Loucy (cell line): Measurements from ENCODE around the gene GALNT9.

Experiments used
- H2AFZ ChIP-seq: fragments of 200-600 bp; sonication (generic); 2 replicates; pipeline ENCODE4 v1.6.0; 2016; ENCODE audit warnings: antibody characterized with exemption, mild to moderate bottlenecking, low read length, moderate library complexity
- H3F3A ChIP-seq: fragments of 200-600 bp; 2 replicates; pipeline ENCODE4 v1.6.0; 2016; ENCODE audit warnings: antibody characterized with exemption, low read depth, mild to moderate bottlenecking
- H3K27me3 ChIP-seq: fragments of 200-600 bp; sonication (generic); 2 replicates; pipeline ENCODE4 v1.6.1; 2014; ENCODE audit warnings: low read length, mild to moderate bottlenecking; ENCODE audit not compliant: insufficient read depth, poor library complexity, severe bottlenecking
- H3K36me3 ChIP-seq: fragments of 200-600 bp; sonication (generic); 2 replicates; pipeline ENCODE4 v1.6.1; 2016; ENCODE audit warnings: low read length; ENCODE audit not compliant: insufficient read depth
- H3K4me1 ChIP-seq: fragments of 200-600 bp; sonication (generic); 2 replicates; pipeline ENCODE4 v1.5.1; 2014; ENCODE audit warnings: low read length, mild to moderate bottlenecking; ENCODE audit not compliant: insufficient read depth, poor library complexity, severe bottlenecking
- H3K4me2 ChIP-seq: fragments of 200-600 bp; sonication (generic); 2 replicates; pipeline ENCODE4 v1.6.0; 2014; ENCODE audit warnings: antibody characterized with exemption, low read length, low read depth, mild to moderate bottlenecking; ENCODE audit not compliant: poor library complexity, severe bottlenecking
- H3K4me3 ChIP-seq: fragments of 200-600 bp; sonication (generic); 2 replicates; pipeline ENCODE4 v1.5.1; 2014; ENCODE audit warnings: low read length, mild to moderate bottlenecking, mixed read lengths; ENCODE audit not compliant: poor library complexity, severe bottlenecking
- H3K79me2 ChIP-seq: fragments of 200-600 bp; sonication (generic); 2 replicates; pipeline ENCODE4 v1.6.1; 2014; ENCODE audit warnings: low read length; ENCODE audit not compliant: insufficient read depth
- H3K9ac ChIP-seq: fragments of 200-600 bp; sonication (generic); 2 replicates; pipeline ENCODE4 v1.6.0; 2014; ENCODE audit warnings: mild to moderate bottlenecking, low read depth, low read length, moderate library complexity; ENCODE audit not compliant: poor library complexity, severe bottlenecking
- H3K9me2 ChIP-seq: fragments of 200-600 bp; sonication (generic); replicated peaks from 2 replicates; pipeline ENCODE4 v1.6.1; 2016; ENCODE audit warnings: low read depth, low read length, mixed read lengths
- H3K9me3 ChIP-seq: fragments of 200-600 bp; sonication (generic); 2 replicates; pipeline ENCODE4 v1.6.1; 2014; ENCODE audit warnings: mild to moderate bottlenecking, antibody characterized with exemption, low read length, low read depth; ENCODE audit not compliant: insufficient read depth
- H4K20me1 ChIP-seq: fragments of 200-600 bp; sonication (generic); 2 replicates; pipeline ENCODE4 v1.6.0; 2014; ENCODE audit warnings: antibody characterized with exemption, low read length, mild to moderate bottlenecking; ENCODE audit not compliant: insufficient read depth, poor library complexity, severe bottlenecking
- CTCF ChIP-seq: fragments of 200-600 bp; sonication (generic); conservative IDR thresholded peaks from 2 replicates; pipeline ENCODE4 v1.5.1; 2014; ENCODE audit warnings: mild to moderate bottlenecking, antibody characterized with exemption, low read length
- EZH2phosphoT487 ChIP-seq: fragments of 200-600 bp; IDR thresholded peaks from 2 replicates; pipeline ENCODE4 v1.6.1; 2018; ENCODE audit warnings: antibody characterized with exemption, mild to moderate bottlenecking, moderate library complexity, borderline replicate concordance

Gene GALNT9

GRCh38 chr12:132204793-132205270 is 124.6 kb downstream of the GALNT9 start:
- Histone ChIP-seq H3K9me2 (no peaks in the 10 kb centered on the region), H3K9me3 (no peaks in the 10 kb centered on the region), H3K79me2 (no peaks in the 10 kb centered on the region), H3K9ac (no peak overlapping the region), H4K20me1 (no peaks in the 10 kb centered on the region), H3K4me2 (no peak overlapping the region), H3K27me3 (no peaks in the 10 kb centered on the region), H3F3A (no peaks in the 10 kb centered on the region), H3K4me3 (no peak overlapping the region), H3K4me1 (no peaks in the 10 kb centered on the region), H3K36me3 (no peaks in the 10 kb centered on the region), H2AFZ (no peak overlapping the region)
- no peak for TF ChIP-seq EZH2phosphoT487
- no peak for TF ChIP-seq CTCF

GRCh38 chr12:132204063-132204792 is 125.2 kb downstream of the GALNT9 start:
- Histone ChIP-seq H3F3A (no peaks in the 10 kb centered on the region), H3K4me2 (no peak overlapping the region), H3K27me3 (no peaks in the 10 kb centered on the region), H3K4me3 (no peak overlapping the region), H3K9me3 (no peaks in the 10 kb centered on the region), H3K79me2 (no peaks in the 10 kb centered on the region), H3K4me1 (no peaks in the 10 kb centered on the region), H4K20me1 (no peaks in the 10 kb centered on the region), H2AFZ (no peak overlapping the region), H3K9me2 (no peaks in the 10 kb centered on the region), H3K9ac (no peak overlapping the region), H3K36me3 (no peaks in the 10 kb centered on the region)
- TF ChIP-seq CTCF: no peak

DNA sequence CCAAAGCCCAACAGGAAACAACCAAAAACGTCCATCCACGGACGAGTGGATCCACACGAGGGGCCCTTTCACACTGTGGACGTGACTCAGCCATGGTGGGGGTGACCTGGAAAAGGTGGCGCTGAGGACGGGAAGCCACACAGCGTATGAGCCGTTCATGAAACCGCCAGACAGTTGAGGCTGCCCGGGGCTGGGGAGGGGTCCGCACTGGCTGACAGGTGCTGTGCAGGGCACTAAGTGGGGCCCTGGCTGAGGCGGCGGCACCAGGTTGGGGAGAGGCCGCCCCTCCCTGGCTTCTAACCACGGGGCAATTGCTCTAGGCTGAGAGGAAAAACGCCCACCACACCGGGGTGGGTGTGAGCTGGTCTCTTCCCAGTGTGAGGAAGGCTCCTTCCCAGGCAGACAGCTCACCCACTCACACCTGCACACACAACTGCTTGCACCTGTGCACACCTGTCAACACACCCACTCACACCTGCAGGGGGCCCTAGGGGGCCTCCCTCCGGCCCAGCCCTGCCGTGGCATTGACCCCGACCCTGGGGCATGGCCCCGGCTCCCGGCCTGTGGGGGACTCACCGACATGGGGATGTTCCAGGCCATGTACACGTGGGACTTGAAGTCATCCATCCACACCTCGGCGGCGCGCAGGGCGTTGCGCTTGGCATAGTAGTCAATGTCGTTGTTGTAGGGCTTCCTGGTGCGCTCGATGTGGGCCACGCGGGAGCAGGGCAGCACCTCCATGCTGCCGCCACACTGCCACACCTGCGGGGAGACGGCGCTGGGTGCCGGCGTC is 126.3 kb downstream of the GALNT9 start:
- no peak overlapping the region for H3K4me3 ChIP-seq
- H3K9ac ChIP-seq: no peak overlapping the region
- H3K79me2 ChIP-seq: no peaks in the 10 kb centered on the region
- no peaks in the 10 kb centered on the region for H3F3A ChIP-seq
- no peaks in the 10 kb centered on the region for H3K36me3 ChIP-seq
- H3K9me3 ChIP-seq: no peaks in the 10 kb centered on the region
- no peak overlapping the region for H2AFZ ChIP-seq
- no peaks in the 10 kb centered on the region for H3K9me2 ChIP-seq
- no peaks in the 10 kb centered on the region for H3K27me3 ChIP-seq
- no peaks in the 10 kb centered on the region for H4K20me1 ChIP-seq
- no peak for TF ChIP-seq CTCF
- H3K4me1 ChIP-seq: no peaks in the 10 kb centered on the region
- no peak overlapping the region for H3K4me2 ChIP-seq
